ENCODE data around the gene WNT7A. TPM values are rescaled to one million over a fixed set of nuclear protein-coding genes. Genes with fewer than 3 reads are reported as not detected.

The WNT7A gene
- total RNA-seq, 1 experiment from 2014 or later = not detected

- Mint-ChIP-seq H3K36me3 (ENCODE audit: insufficient read depth in 1 of 3, low read depth in 3 of 3) (no peaks in the 10 kb centered on the region), H3K27ac (no peak overlapping the region), H3K9me3 (no peaks in the 10 kb centered on the region; a peak in 1 of 5 replicates), H3K27me3 (ENCODE audit: low read depth) (peaks cover 20% of the 10 kb centered on the region), H3K4me3 (no peak overlapping the region; a peak in 1 of 5 replicates), H3K4me1 (peaks cover 26 to 48% of the 10 kb centered on the region in 2 experiments)
- no peak overlapping the region for H2BK5ac ChIP-seq (ENCODE audit: insufficient read length, low read length)
- H3K9ac ChIP-seq (ENCODE audit: extremely low read depth, insufficient read length, low read length) = no peak overlapping the region
- no peak overlapping the region for H2AFZ ChIP-seq (ENCODE audit: low read length)
- no peak overlapping the region for H2BK12ac ChIP-seq (ENCODE audit: insufficient read length, low read depth, low read length)
- no peak overlapping the region for H3K18ac ChIP-seq (ENCODE audit: insufficient read length, low read depth, low read length)
- no peak for DNase-seq
- H3K4me1 ChIP-seq (ENCODE audit: insufficient read depth, low read length) = peaks cover 2% of the 10 kb centered on the region; the same call in 1 of the 2 replicates
- no peak overlapping the region for H2BK20ac ChIP-seq (ENCODE audit: low read depth, low read length, poor library complexity, severe bottlenecking)
- H3T11ph ChIP-seq (ENCODE audit: low read length) = no peak overlapping the region
- no peak overlapping the region for H3K23ac ChIP-seq (ENCODE audit: insufficient read length, low read depth, low read length)
- H3K14ac ChIP-seq (ENCODE audit: insufficient read depth, low read length) = 0 out of 2 replicates have a peak overlapping the region, but pooled peaks have one; percentile 40
- H4K20me1 ChIP-seq (ENCODE audit: control insufficient read depth, insufficient read depth, insufficient read length) = no peaks in the 10 kb centered on the region
- no peak overlapping the region for H2AK5ac ChIP-seq (ENCODE audit: insufficient read length, low read length)
- TF ChIP-seq CTCF (conservative IDR thresholded peaks at IDR 0.05) = no peak
- H3K27me3 ChIP-seq (ENCODE audit: insufficient read depth, low read length) = no peaks in the 10 kb centered on the region
- no peaks in the 10 kb centered on the region for H3K23me2 ChIP-seq (ENCODE audit: insufficient read length, low read depth, low read length, poor library complexity, severe bottlenecking)
- no peaks in the 10 kb centered on the region for H3K9me3 ChIP-seq (ENCODE audit: control insufficient read depth, low read depth, low read length)
- no peak overlapping the region for H3K56ac ChIP-seq (ENCODE audit: insufficient read length, low read depth, low read length)
- H3K27ac ChIP-seq (ENCODE audit: insufficient read length, low read depth, low read length) = no peak overlapping the region
- H3K4ac ChIP-seq (ENCODE audit: low read depth, low read length) = no peak overlapping the region
- WGBS (ENCODE audit: extremely low coverage, insufficient read length, low lambda C conversion rate) = no CpG with 5 or more reads among the region's 13 CpGs
- H2BK120ac ChIP-seq (ENCODE audit: low read depth, low read length, poor library complexity, severe bottlenecking) = no peak overlapping the region
- no peak overlapping the region for H4K91ac ChIP-seq (ENCODE audit: insufficient read length, low read depth, low read length)
- no peaks in the 10 kb centered on the region for H3K79me1 ChIP-seq (ENCODE audit: insufficient read depth, low read depth, low read length, poor library complexity, severe bottlenecking)
- H3K4me2 ChIP-seq (ENCODE audit: insufficient read depth, insufficient read length, low read length) = no peak overlapping the region
- H3K79me2 ChIP-seq (ENCODE audit: insufficient read depth, low read length) = no peaks in the 10 kb centered on the region
- H4K5ac ChIP-seq (ENCODE audit: insufficient read length, low read depth, low read length) = no peak overlapping the region
- H4K8ac ChIP-seq (replicated peaks; ENCODE audit: insufficient read length, low read depth, low read length) = no peak overlapping the region
- no peak overlapping the region for H2BK15ac ChIP-seq (ENCODE audit: low read depth, low read length)
Measured at GRCh38 chr3:13785853-13786436, 93.9 kb downstream of the WNT7A start.

Data from H9 (cell line).